OCI-LY7 (cell line): ENCODE measurements around the gene POGLUT2. TPM values are rescaled to one million over a fixed set of nuclear protein-coding genes. Genes with fewer than 3 reads are reported as not detected.
"Not testable (repeated sequence)": the region's sequence is repeated elsewhere in the genome, so short reads cannot be mapped to it uniquely, and the experiment has no call there.

ENCODE experiments used
- BruUV-seq: library from RNA; stranded (reverse); fragments of 400-500 nt; replicated peaks from 2 replicates; lab custom pipeline; 2021; lab: Mats Ljungman, UMichigan
- CTCF ChIA-PET: fragments of 300-600 bp; sonication (Branson Sonifier 250); formaldehyde crosslinking; loops from one replicate; lab custom pipeline; 2022; ENCODE audit warnings: antibody characterized with exemption; ENCODE audit not compliant: unreplicated experiment; lab: Charles Lee
- POLR2A ChIA-PET: fragments of 300-600 bp; sonication (Branson Sonifier 250); formaldehyde crosslinking; loops from one replicate; lab custom pipeline; 2022; ENCODE audit warnings: antibody characterized with exemption; lab: Charles Lee
- DNase-seq: peaks from one replicate; pipeline ENCODE4 v3.0.0-alpha.2; 2015; ENCODE audit warnings: low spot score
- H2AFZ ChIP-seq: fragments of 200-600 bp; sonication (generic), shearing (Covaris generic); 2 replicates; pipeline ENCODE4 v1.6.1; 2014; ENCODE audit warnings: mild to moderate bottlenecking, antibody characterized with exemption, low read length, moderate library complexity
- H3K27ac ChIP-seq: fragments of 200-600 bp; sonication (generic); 2 replicates; pipeline ENCODE4 v1.5.1; 2014; ENCODE audit warnings: mixed run types, low read depth, mild to moderate bottlenecking, moderate library complexity, low read length, inconsistent platforms; ENCODE audit not compliant: poor library complexity, severe bottlenecking
- H3K36me3 ChIP-seq: fragments of 200-600 bp; sonication (generic); 2 replicates; pipeline ENCODE4 v1.6.1; 2014; ENCODE audit warnings: mild to moderate bottlenecking, antibody characterized with exemption, low read length, moderate library complexity, mixed read lengths; ENCODE audit not compliant: insufficient read depth
- H3K4me1 ChIP-seq: fragments of 200-600 bp; sonication (generic); 2 replicates; pipeline ENCODE4 v1.5.1; 2014; ENCODE audit warnings: mild to moderate bottlenecking, low read length; ENCODE audit not compliant: insufficient read depth, poor library complexity, severe bottlenecking
- H3K4me2 ChIP-seq: fragments of 200-600 bp; sonication (generic); 2 replicates; pipeline ENCODE4 v1.6.1; 2014; ENCODE audit warnings: mild to moderate bottlenecking, low read length
- H3K4me3 ChIP-seq: fragments of 200-600 bp; sonication (generic); 2 replicates; pipeline ENCODE4 v1.5.1; 2014; ENCODE audit warnings: mild to moderate bottlenecking, low read depth, low read length; ENCODE audit not compliant: poor library complexity, severe bottlenecking
- H3K79me2 ChIP-seq: fragments of 200-600 bp; sonication (generic); 2 replicates; pipeline ENCODE4 v1.6.1; 2016; ENCODE audit warnings: low read depth, mild to moderate bottlenecking, low read length, moderate library complexity, mixed read lengths; ENCODE audit not compliant: insufficient read depth
- H3K9me2 ChIP-seq: fragments of 200-600 bp; sonication (generic); 2 replicates; pipeline ENCODE4 v1.6.1; 2016; ENCODE audit warnings: mild to moderate bottlenecking, low read length, mixed read lengths; ENCODE audit not compliant: insufficient read depth
- H3K9me3 ChIP-seq: fragments of 200-600 bp; sonication (generic); 2 replicates; pipeline ENCODE4 v1.6.1; 2014; ENCODE audit warnings: mild to moderate bottlenecking, mixed run types, low read length, mixed read lengths
- H4K20me1 ChIP-seq: fragments of 200-600 bp; sonication (generic); 2 replicates; pipeline ENCODE4 v1.6.1; 2014; ENCODE audit warnings: mild to moderate bottlenecking, antibody characterized with exemption, low read length, moderate library complexity, mixed read lengths; ENCODE audit not compliant: insufficient read depth
- EZH2phosphoT487 ChIP-seq: fragments of 200-600 bp; sonication (generic); IDR thresholded peaks from 2 replicates; pipeline ENCODE4 v1.6.1; 2018; ENCODE audit warnings: low read depth, borderline replicate concordance, mild to moderate bottlenecking, mixed run types, antibody characterized with exemption, low read length, moderate library complexity, mixed read lengths
- intact Hi-C: fragments of 100-400 bp; cut with micrococcal nuclease; formaldehyde crosslinking; loops from one replicate; pipeline ENCODE4 v1.10.0; 2022; ENCODE audit not compliant: unreplicated experiment
- total RNA-seq, 2 experiments: library from RNA; depleted of rRNA in 1 of 2; stranded (reverse); fragments of >200 nt in 1 of 2; shearing (Covaris generic) in 1 of 2; gene quantifications; 2 replicates each; pipeline ENCODE4 v1.2.3, GENCODE V29; 2014 to 2022
- TF ChIP-seq, protein P1 (sequence below): fragments of 200-600 bp; sonication (generic); conservative IDR thresholded peaks from 2 replicates; pipeline ENCODE4 v1.5.1; 2014; ENCODE audit warnings: mild to moderate bottlenecking, antibody characterized with exemption, low read length, moderate library complexity, mixed read lengths

Gene POGLUT2
- total RNA-seq, 2 experiments from 2014 or later, result not detected

GRCh38 chr13:102788683-102789082 lies 10.1 kb downstream of the POGLUT2 start:
- POLR2A ChIA-PET, result no interaction called here
- no peaks in the 10 kb centered on the region for H3K79me2 ChIP-seq
- intact Hi-C loops, result no loop called here
- no peak overlapping the region for H3K27ac ChIP-seq
- TF ChIP-seq, protein P1, sequence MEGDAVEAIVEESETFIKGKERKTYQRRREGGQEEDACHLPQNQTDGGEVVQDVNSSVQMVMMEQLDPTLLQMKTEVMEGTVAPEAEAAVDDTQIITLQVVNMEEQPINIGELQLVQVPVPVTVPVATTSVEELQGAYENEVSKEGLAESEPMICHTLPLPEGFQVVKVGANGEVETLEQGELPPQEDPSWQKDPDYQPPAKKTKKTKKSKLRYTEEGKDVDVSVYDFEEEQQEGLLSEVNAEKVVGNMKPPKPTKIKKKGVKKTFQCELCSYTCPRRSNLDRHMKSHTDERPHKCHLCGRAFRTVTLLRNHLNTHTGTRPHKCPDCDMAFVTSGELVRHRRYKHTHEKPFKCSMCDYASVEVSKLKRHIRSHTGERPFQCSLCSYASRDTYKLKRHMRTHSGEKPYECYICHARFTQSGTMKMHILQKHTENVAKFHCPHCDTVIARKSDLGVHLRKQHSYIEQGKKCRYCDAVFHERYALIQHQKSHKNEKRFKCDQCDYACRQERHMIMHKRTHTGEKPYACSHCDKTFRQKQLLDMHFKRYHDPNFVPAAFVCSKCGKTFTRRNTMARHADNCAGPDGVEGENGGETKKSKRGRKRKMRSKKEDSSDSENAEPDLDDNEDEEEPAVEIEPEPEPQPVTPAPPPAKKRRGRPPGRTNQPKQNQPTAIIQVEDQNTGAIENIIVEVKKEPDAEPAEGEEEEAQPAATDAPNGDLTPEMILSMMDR, result no peak
- no peak for TF ChIP-seq EZH2phosphoT487
- no peak overlapping the region for H2AFZ ChIP-seq
- no peaks in the 10 kb centered on the region for H3K9me3 ChIP-seq
- no peaks in the 10 kb centered on the region for H4K20me1 ChIP-seq
- H3K36me3 ChIP-seq, result no peaks in the 10 kb centered on the region
- H3K4me2 ChIP-seq, result no peak overlapping the region
- H3K4me1 ChIP-seq, result no peaks in the 10 kb centered on the region
- DNase-seq, result no peak
- no peaks in the 10 kb centered on the region for H3K9me2 ChIP-seq
- CTCF ChIA-PET, result no interaction called here
- no peak overlapping the region for H3K4me3 ChIP-seq
- BruUV-seq, result no TSS peak

DNA sequence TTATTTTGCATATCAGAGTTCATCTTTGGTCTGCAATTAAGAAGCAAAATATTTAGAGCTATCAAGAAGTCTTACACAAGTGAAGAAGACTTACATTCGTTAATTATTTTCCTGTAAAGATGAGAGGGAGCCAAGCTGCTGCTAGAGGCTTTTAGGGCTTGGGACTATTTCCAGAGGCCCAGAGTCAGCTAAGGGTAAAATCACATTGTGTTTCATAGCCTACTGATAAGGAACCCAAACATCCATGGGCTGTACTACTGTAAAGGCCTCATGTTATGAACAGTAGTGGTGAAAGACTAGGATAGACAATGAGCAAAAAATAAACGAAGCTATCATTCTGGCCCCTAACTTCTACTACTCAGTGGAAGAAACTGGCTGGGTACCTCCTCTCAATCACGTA lies 14.3 kb downstream of the POGLUT2 start:
- no peaks in the 10 kb centered on the region for H3K9me3 ChIP-seq
- no peak for TF ChIP-seq EZH2phosphoT487
- TF ChIP-seq, protein P1, result no peak
- H3K79me2 ChIP-seq, result no peaks in the 10 kb centered on the region
- H3K36me3 ChIP-seq, result no peaks in the 10 kb centered on the region
- H2AFZ ChIP-seq, result no peak overlapping the region
- DNase-seq, result no peak
- H3K9me2 ChIP-seq, result no peaks in the 10 kb centered on the region
- no peak overlapping the region for H3K27ac ChIP-seq
- intact Hi-C loops, result no loop called here
- POLR2A ChIA-PET, result no interaction called here
- no peaks in the 10 kb centered on the region for H4K20me1 ChIP-seq
- no peaks in the 10 kb centered on the region for H3K4me1 ChIP-seq
- no peak overlapping the region for H3K4me2 ChIP-seq
- CTCF ChIA-PET, result no interaction called here
- no peak overlapping the region for H3K4me3 ChIP-seq
- BruUV-seq, result no TSS peak

- CTCF ChIA-PET, result no interaction called here
- no TSS peak for BruUV-seq
- Histone ChIP-seq H3K9me2 (no peaks in the 10 kb centered on the region), H3K27ac (no peak overlapping the region), H3K4me2 (no peak overlapping the region), H3K4me1 (no peaks in the 10 kb centered on the region), H3K9me3 (no peaks in the 10 kb centered on the region), H3K4me3 (no peak overlapping the region), H4K20me1 (no peaks in the 10 kb centered on the region), H3K79me2 (no peaks in the 10 kb centered on the region), H3K36me3 (no peaks in the 10 kb centered on the region), H2AFZ (no peak overlapping the region)
- no peak for DNase-seq
- POLR2A ChIA-PET, result no interaction called here
- intact Hi-C loops, result no loop called here
- no peak for TF ChIP-seq EZH2phosphoT487
These were observed 17.2 kb downstream of the POGLUT2 start for GRCh38 chr13:102781591-102781990.

DNA sequence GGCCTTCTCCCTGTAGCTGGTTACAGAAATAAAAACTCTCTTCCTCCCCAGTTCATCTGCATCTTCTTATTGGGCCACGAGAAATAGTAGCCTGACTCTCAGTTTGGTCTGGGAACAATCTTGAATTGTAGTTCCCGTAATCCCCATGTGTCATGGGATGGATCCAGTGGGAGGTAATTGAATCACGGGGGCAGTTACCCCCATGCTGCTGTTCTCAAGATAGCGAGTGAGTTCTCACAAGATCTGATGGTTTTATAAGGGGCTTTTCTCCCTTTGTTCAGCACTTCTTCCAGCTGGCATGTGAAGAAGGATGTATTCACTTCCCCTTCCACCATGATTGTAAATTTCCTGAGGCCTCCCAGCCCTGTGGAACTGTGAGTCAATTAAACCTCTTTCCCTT lies 18.1 kb downstream of the POGLUT2 start:
- BruUV-seq, CTCF ChIA-PET, H3K79me2 ChIP-seq, intact Hi-C loops, H2AFZ ChIP-seq, H3K4me2 ChIP-seq, POLR2A ChIA-PET, H4K20me1 ChIP-seq, H3K9me2 ChIP-seq, H3K27ac ChIP-seq, H3K36me3 ChIP-seq, H3K4me3 ChIP-seq, H3K9me3 ChIP-seq, DNase-seq, H3K4me1 ChIP-seq: not testable (repeated sequence)
